ENCODE measurements around the gene SCLT1. TPM values are rescaled to one million over a fixed set of nuclear protein-coding genes. Genes with fewer than 3 reads are reported as not detected.

SCLT1 gene
- total RNA-seq, 1 experiment from 2014 or later = 11.3 TPM

GRCh38 chr4:128973384-128973783 lies 120.0 kb downstream of the SCLT1 start:
- no peak overlapping the region for H3K4me2 ChIP-seq (ENCODE audit: insufficient read depth, insufficient read length, low read length)
- no peak overlapping the region for H2BK15ac ChIP-seq (ENCODE audit: low read depth, low read length)
- H4K8ac ChIP-seq (replicated peaks; ENCODE audit: insufficient read length, low read depth, low read length) = no peak overlapping the region
- H3K4me3 Mint-ChIP-seq = no peak overlapping the region
- H3K79me2 ChIP-seq (ENCODE audit: insufficient read depth, low read length) = no peaks in the 10 kb centered on the region
- no peak overlapping the region for H2AK5ac ChIP-seq (ENCODE audit: insufficient read length, low read length)
- no peak overlapping the region for H2BK120ac ChIP-seq (ENCODE audit: low read depth, low read length, poor library complexity, severe bottlenecking)
- H3K9me3 ChIP-seq (ENCODE audit: control insufficient read depth, low read depth, low read length) = no peaks in the 10 kb centered on the region
- no peaks in the 10 kb centered on the region for H3K4me1 Mint-ChIP-seq
- H4K91ac ChIP-seq (ENCODE audit: insufficient read length, low read depth, low read length) = no peak overlapping the region
- no peak overlapping the region for H2BK12ac ChIP-seq (ENCODE audit: insufficient read length, low read depth, low read length)
- H3K23ac ChIP-seq (ENCODE audit: insufficient read length, low read depth, low read length) = no peak overlapping the region
- H3K27me3 Mint-ChIP-seq (ENCODE audit: low read depth) = no peaks in the 10 kb centered on the region
- no peaks in the 10 kb centered on the region for H3K4me1 ChIP-seq (ENCODE audit: insufficient read depth, low read length)
- H3K4ac ChIP-seq (ENCODE audit: low read depth, low read length) = no peak overlapping the region
- no peaks in the 10 kb centered on the region for H4K20me1 ChIP-seq (ENCODE audit: control insufficient read depth, insufficient read depth, insufficient read length)
- no peak for TF ChIP-seq CTCF (conservative IDR thresholded peaks at IDR 0.05)
- no peak overlapping the region for H3K56ac ChIP-seq (ENCODE audit: insufficient read length, low read depth, low read length)
- H3K23me2 ChIP-seq (ENCODE audit: insufficient read length, low read depth, low read length, poor library complexity, severe bottlenecking) = no peaks in the 10 kb centered on the region
- H3K14ac ChIP-seq (ENCODE audit: insufficient read depth, low read length) = no peak overlapping the region
- H3K27ac ChIP-seq (ENCODE audit: insufficient read length, low read depth, low read length) = no peak overlapping the region
- no peak overlapping the region for H2BK5ac ChIP-seq (ENCODE audit: insufficient read length, low read length)
- peaks cover 0 to 3% of the 10 kb centered on the region in 2 experiments; a peak in 1 of 5 replicates for H3K9me3 Mint-ChIP-seq
- no peaks in the 10 kb centered on the region for H3K79me1 ChIP-seq (ENCODE audit: insufficient read depth, low read depth, low read length, poor library complexity, severe bottlenecking)
- no peak for DNase-seq
- H3K9ac ChIP-seq (ENCODE audit: extremely low read depth, insufficient read length, low read length) = no peak overlapping the region
- no peak overlapping the region for H3T11ph ChIP-seq (ENCODE audit: low read length)
- H3K36me3 Mint-ChIP-seq (ENCODE audit: insufficient read depth in 1 of 3, low read depth in 3 of 3) = peaks cover 2 to 8% (median 3%) of the 10 kb centered on the region in 3 experiments; a peak in 3 of 7 replicates
- no peak overlapping the region for H2BK20ac ChIP-seq (ENCODE audit: low read depth, low read length, poor library complexity, severe bottlenecking)
- no peak overlapping the region for H3K27ac Mint-ChIP-seq
- no peaks in the 10 kb centered on the region for H3K27me3 ChIP-seq (ENCODE audit: insufficient read depth, low read length)
- H3K18ac ChIP-seq (ENCODE audit: insufficient read length, low read depth, low read length) = no peak overlapping the region
- H2AFZ ChIP-seq (ENCODE audit: low read length) = no peak overlapping the region
- no peak overlapping the region for H4K5ac ChIP-seq (ENCODE audit: insufficient read length, low read depth, low read length)
